MM.1S (cell line): ENCODE results near the gene PDLIM5.

Source experiments
- EZH2 ChIP-seq: fragments of 300-600 bp; sonication (generic); optimal IDR thresholded peaks from 2 replicates; pipeline ENCODE3; 2017; ENCODE audit warnings: low read depth, mild to moderate bottlenecking, antibody characterized with exemption, low read length, mixed read lengths
- TF ChIP-seq, protein P1 (sequence below): fragments of 300-600 bp; sonication (generic); IDR thresholded peaks from 2 replicates; pipeline ENCODE4 v1.5.1; 2016; ENCODE audit warnings: antibody characterized with exemption, low read length, mixed read lengths

DNA sequence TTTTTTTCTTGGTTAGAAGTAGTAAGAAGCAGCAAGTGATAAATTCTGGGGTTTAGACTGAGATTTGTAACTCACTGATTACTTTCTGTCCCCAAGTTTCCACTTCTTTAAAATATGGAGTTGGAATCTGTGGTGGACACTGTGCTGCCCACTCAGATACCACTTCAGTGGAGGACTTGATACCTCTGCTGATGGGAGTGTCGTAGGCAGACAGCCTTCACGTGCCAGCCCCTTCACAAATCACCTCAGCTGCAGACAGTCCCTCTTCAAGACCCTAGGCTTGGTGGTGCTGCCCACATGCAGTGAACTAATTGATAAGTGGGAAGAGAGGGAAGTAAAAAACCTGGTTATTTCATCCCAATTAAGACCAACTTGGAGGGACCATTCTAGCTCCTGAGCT lies 139.5 kb downstream of the PDLIM5 start:
- TF ChIP-seq, protein P1, sequence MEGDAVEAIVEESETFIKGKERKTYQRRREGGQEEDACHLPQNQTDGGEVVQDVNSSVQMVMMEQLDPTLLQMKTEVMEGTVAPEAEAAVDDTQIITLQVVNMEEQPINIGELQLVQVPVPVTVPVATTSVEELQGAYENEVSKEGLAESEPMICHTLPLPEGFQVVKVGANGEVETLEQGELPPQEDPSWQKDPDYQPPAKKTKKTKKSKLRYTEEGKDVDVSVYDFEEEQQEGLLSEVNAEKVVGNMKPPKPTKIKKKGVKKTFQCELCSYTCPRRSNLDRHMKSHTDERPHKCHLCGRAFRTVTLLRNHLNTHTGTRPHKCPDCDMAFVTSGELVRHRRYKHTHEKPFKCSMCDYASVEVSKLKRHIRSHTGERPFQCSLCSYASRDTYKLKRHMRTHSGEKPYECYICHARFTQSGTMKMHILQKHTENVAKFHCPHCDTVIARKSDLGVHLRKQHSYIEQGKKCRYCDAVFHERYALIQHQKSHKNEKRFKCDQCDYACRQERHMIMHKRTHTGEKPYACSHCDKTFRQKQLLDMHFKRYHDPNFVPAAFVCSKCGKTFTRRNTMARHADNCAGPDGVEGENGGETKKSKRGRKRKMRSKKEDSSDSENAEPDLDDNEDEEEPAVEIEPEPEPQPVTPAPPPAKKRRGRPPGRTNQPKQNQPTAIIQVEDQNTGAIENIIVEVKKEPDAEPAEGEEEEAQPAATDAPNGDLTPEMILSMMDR: no peak
- TF ChIP-seq EZH2: no peak
